Measurements from ENCODE around the gene FIGN. TPM values are rescaled to one million over a fixed set of nuclear protein-coding genes. Genes with fewer than 3 reads are reported as not detected.

Gene FIGN
- polyA plus RNA-seq, 1 experiment = 2.2 TPM

- DNase-seq (ENCODE audit: low read depth, low spot score) = no peak
- no peak for TF ChIP-seq CTCF (IDR thresholded peaks at IDR 0.05; ENCODE audit: low read depth, low read length)
- no peaks in the 10 kb centered on the region for H3K27me3 ChIP-seq (ENCODE audit: control insufficient read depth, insufficient read depth, low read length)
- POLR2A ChIA-PET = no interaction called here
- CTCF ChIA-PET = no interaction called here
- H3K4me3 ChIP-seq (ENCODE audit: low read depth, low read length) = no peak overlapping the region
- no peak overlapping the region for H3K27ac ChIP-seq (ENCODE audit: low read depth, low read length)
- H3K9me3 ChIP-seq (ENCODE audit: control insufficient read depth, insufficient read depth, low read length) = no peaks in the 10 kb centered on the region
Measured at GRCh38 chr2:163574309-163574708, 161.5 kb downstream of the FIGN start.

- Histone ChIP-seq H3K4me3 (ENCODE audit: low read depth, low read length) (no peak overlapping the region), H3K9me3 (ENCODE audit: control insufficient read depth, insufficient read depth, low read length) (no peaks in the 10 kb centered on the region), H3K27me3 (ENCODE audit: control insufficient read depth, insufficient read depth, low read length) (no peaks in the 10 kb centered on the region), H3K27ac (ENCODE audit: low read depth, low read length) (no peak overlapping the region)
- no peak for TF ChIP-seq CTCF (IDR thresholded peaks at IDR 0.05; ENCODE audit: low read depth, low read length)
- DNase-seq (ENCODE audit: low read depth, low spot score) = no peak
- POLR2A ChIA-PET = no interaction called here
- CTCF ChIA-PET = no interaction called here
Measured at GRCh38 chr2:163573652-163574051, 162.2 kb downstream of the FIGN start.

- DNase-seq (ENCODE audit: low read depth, low spot score) = no peak
- no peak overlapping the region for H3K4me3 ChIP-seq (ENCODE audit: low read depth, low read length)
- no peak for TF ChIP-seq CTCF (IDR thresholded peaks at IDR 0.05; ENCODE audit: low read depth, low read length)
- no peak overlapping the region for H3K27ac ChIP-seq (ENCODE audit: low read depth, low read length)
- no peaks in the 10 kb centered on the region for H3K27me3 ChIP-seq (ENCODE audit: control insufficient read depth, insufficient read depth, low read length)
- CTCF ChIA-PET = no interaction called here
- POLR2A ChIA-PET = no interaction called here
- H3K9me3 ChIP-seq (ENCODE audit: control insufficient read depth, insufficient read depth, low read length) = no peaks in the 10 kb centered on the region
Measured at GRCh38 chr2:163572850-163573249, 163.0 kb downstream of the FIGN start.

GRCh38 chr2:163571423-163572102 lies 164.2 kb downstream of the FIGN start:
- no peak for TF ChIP-seq CTCF (IDR thresholded peaks at IDR 0.05; ENCODE audit: low read depth, low read length)
- no peak overlapping the region for H3K27ac ChIP-seq (ENCODE audit: low read depth, low read length)
- H3K27me3 ChIP-seq (ENCODE audit: control insufficient read depth, insufficient read depth, low read length) = no peaks in the 10 kb centered on the region
- H3K4me3 ChIP-seq (ENCODE audit: low read depth, low read length) = no peak overlapping the region
- H3K9me3 ChIP-seq (ENCODE audit: control insufficient read depth, insufficient read depth, low read length) = no peaks in the 10 kb centered on the region
- DNase-seq (ENCODE audit: low read depth, low spot score) = no peak
- POLR2A ChIA-PET = no interaction called here
- CTCF ChIA-PET = no interaction called here

GRCh38 chr2:163570391-163570790 lies 165.4 kb downstream of the FIGN start:
- no peaks in the 10 kb centered on the region for H3K27me3 ChIP-seq (ENCODE audit: control insufficient read depth, insufficient read depth, low read length)
- H3K27ac ChIP-seq (ENCODE audit: low read depth, low read length) = no peak overlapping the region
- no peak for DNase-seq (ENCODE audit: low read depth, low spot score)
- CTCF ChIA-PET = interaction anchor here (1.1 kb wide), 1 partner anchor 10 kb away, joined by 3 read pairs; no protein-coding TSS in a partner anchor
- TF ChIP-seq CTCF (IDR thresholded peaks at IDR 0.05; ENCODE audit: low read depth, low read length) = no peak
- no peak overlapping the region for H3K4me3 ChIP-seq (ENCODE audit: low read depth, low read length)
- POLR2A ChIA-PET = no interaction called here
- no peaks in the 10 kb centered on the region for H3K9me3 ChIP-seq (ENCODE audit: control insufficient read depth, insufficient read depth, low read length)
